HG03432 (cell line): ENCODE data around the gene MINDY4.

Source experiments
- ATAC-seq: cut with Tn5 transposase; IDR thresholded peaks from one replicate; pipeline ENCODE4 v1.9.1; 2021; ENCODE audit warnings: mild to moderate bottlenecking, moderate library complexity; ENCODE audit not compliant: unreplicated experiment

Gene MINDY4

DNA sequence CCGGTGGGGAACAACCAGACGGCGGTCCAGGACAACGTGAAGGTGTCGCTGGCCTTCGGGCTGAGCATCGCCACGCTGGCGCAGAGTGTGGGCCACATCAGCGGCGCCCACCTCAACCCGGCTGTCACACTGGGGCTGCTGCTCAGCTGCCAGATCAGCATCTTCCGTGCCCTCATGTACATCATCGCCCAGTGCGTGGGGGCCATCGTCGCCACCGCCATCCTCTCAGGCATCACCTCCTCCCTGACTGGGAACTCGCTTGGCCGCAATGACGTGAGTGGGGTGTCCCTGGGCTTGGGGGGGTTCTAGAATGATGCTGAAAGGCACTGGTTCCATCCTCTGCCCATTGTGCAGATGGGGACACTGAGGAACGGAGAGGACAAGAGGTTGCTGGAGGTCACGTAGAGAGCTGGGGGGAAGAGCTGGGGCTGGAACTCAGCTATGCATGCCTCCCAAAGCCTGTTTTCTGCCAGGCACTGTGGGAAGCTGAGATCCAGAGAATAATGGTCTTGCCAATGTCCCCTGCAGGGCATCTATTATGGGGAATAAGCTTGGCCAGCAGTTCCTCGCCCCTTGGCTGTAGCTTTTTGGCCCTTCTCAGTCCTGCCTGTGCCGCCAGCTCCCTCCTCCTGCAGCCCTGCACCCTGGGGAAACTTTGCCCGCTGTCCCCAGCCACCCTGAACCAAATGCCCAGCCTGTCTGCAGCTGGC lies 141.0 kb downstream of the MINDY4 start:
- ATAC-seq, result no peak

DNA sequence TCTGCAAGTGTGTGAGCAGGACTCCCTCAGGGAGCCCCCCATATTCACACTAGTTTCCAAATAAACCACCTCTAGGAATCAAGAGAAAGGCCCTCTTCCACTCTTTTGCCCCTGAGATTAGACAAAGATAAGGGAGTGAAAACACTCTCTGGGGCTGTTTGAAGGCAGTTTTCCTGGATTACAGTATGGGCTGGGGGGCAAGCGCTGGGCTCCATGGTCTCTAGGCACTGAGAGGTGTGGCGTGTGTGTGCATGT lies 141.4 kb downstream of the MINDY4 start:
- no peak for ATAC-seq

DNA sequence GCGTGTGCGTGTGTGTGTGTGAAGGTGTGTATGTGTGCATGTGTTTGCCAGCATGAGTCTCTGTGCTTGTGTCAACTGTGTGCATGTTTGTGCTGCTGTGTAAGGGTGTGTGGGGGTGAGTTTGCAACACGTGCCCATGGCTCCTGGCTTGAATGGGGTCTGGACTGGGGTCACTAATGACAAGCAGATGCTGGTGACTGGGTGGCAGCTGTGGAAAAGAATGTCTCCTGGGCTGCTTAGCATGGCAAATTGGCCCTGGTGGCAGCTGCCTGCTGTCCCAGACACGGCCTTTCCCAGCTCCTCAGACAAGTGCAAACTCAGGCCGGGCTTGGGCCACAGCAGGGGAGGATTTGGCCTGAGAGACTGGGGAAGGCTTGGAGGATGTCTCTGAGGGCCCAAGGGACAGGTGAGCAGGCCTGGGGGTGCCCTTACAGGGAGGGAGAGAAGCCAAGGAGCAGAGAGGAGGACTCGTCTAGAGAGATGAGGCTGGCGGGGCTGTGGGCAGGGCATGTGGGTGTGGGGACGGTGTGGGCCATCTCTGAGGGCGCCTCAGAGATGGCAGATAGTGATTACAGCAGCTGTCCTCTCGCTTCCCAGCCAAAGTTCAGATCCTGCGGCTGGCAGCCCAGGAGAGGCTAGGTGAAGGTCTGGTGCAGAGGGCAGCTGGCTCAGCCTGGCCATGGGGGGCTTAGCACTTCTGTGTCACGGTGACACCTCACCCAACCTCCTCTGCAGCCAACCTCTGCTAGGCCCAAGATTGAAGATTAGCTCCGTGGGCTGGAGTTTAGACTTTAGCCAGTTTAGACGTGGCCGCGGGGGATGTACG lies 142.0 kb downstream of the MINDY4 start:
- no peak for ATAC-seq

DNA sequence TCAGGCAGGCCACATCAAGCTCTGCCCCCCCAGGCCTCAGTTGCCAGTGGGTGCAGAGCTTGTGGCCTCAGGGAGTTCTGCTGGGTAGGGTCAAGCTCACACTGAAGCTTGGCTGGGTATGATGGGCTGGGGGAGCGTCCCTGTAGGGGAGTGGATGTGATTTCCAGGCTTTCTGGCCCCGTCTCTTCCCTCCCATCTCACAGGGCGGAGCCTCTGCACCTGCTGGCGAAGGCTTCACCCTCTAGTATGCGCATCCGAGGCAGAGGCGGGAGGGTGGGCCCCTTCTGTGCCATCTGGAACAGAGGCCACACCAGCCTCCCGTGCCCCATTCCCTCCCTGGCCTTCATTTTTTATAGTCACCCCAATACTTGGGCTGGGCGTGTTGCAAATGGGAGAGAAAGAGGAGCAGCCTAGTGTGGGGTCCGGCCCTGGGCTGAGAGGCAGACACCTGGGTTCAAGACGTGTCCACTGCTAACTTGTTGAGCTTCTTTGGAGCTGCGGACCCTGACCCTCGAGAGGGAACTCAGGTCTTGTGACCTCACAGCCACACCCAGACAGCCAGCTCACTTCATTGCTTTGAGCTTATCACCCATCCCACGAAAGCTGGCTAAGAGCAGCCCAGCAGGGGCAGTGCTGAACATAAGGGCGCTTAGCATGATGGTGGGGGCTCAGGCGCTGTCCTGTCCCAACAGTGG lies 142.8 kb downstream of the MINDY4 start:
- no peak for ATAC-seq

DNA sequence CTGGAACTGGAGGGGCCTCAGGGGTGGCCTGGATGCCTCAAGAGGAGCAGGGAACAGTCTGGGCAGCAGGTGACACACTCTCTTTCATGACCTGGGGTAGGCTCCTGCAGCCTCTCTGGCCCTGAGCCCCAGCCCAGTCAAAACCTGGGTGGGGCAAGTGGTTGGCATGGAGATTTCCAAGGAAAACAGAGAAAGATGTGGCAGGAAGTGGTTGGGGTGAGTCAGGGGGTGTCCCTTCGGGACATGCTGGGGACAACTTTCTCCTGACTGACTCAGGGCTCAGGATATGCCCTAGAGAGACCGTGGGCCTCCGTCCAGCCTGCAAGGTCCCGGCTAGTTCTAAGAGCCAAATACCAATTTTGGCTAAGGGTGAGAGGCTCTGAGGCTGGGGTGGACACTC lies 143.4 kb downstream of the MINDY4 start:
- ATAC-seq, result no peak

DNA sequence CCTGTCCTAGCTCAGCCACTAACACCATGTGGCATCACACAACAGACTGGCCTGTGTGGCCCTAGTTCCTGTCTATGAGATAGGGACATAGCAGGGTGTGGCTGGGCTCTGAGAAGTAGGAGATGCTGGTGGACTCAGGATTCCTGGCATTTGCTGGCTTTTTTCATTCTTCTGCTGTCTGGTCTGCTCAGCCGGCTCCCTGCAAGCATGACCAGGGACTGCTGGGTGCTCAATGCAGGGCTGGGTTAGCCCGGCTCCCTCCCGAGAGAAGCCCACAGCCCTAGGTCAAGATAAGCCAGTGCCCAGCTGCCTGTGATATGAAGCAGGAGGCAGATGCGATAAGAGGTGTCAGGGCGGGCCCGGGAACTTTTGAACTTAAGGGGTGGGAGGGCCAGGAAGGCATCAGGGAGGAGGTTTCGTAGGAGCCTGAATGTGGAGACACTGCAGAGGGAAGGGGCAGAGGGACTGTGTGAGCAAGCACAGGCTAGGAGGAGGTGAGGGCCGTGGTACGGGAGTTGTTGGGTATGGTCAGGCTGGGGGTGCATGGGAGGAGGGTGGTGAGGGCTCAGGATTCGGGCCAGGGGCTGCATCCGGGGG lies 143.9 kb downstream of the MINDY4 start:
- ATAC-seq, result no peak

DNA sequence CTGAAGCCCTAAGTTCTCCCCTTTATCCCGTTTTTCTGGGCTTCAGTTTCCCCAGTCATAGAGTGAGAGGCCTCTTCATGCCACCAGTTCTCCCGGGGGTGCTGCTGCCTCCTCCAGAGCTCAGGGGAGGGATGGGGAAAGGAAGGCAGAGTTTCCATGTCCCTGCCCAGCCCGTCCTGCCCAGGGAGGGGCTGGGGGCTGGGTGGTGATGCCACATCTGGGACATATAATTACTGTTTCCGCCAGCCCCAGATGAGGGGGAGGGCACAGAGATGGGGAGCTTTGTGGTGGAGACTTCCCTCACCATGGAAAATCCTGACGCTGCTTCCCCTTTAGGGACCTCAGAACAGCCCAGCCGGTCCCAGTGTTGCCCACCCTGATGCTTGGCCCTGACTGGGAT lies 144.5 kb downstream of the MINDY4 start:
- ATAC-seq, result no peak

DNA sequence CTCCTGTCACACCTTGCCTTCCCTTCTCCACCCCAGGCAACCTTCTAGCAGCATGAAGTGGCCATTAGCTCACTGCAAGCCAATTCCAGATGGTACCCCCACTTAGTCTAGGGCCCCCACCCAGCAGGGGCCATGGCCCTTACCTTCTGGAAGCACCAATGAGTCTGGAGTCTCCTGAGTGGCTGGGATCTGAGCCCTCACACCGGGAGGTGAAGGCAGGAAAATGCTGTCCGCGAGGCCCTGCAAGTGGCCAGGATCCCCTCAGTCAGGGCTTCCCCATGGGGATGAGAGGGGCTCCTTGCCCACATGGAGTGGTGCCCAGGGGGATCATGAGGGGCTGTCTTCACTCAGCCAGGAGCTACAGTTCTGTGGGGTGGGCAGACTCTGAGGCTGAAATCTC lies 145.0 kb downstream of the MINDY4 start:
- no peak for ATAC-seq

DNA sequence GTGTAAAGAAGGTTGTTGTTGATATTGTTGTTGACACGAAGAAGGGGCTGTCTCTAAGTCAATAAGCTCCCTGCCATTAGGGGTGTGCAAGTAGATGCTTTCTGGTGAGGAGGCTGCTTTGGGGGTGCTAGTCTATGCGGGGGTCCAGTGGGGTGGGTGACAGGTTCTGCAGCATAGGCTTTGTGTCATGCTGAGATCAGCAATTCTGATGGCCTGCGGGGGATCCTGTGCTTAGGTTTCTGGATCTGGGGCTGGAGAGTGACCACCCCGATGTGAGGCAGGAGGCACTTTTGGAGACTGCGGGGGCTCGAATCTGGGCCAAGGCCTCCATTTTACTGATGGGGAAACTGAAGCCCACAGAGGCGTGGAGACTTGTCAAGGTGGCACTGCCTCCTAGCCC lies 145.6 kb downstream of the MINDY4 start:
- no peak for ATAC-seq

DNA sequence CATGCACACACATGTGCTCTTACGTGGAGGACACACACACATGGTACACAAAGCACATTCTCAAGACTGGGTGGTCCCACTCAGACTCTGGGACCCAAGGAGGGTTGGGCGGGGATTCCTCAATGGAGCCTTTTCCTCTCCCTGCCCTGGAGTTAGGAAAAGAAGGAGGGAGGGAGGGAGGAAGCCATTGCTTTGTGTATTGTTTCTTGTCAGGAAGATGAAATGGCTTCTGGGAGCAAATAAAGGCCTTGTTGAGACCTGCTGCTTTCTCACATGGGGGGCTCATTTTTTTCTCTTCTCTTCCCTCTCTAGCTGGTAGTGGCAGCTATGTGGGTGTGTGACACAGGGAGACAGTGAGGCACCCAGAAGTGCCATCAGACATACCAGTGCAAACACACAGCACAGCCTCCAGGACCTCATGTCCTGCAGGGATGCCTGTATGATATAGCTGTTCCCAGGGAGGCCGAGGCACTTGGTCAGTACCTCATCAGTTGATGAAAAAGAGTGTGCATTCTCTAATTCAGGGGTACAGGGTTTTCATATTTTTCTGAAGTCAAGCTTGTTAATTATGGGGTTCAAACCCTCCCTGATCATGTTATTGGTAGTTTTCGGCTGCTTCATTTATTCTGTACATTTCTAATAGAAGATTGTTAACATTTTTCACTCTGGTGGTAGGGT lies 146.1 kb downstream of the MINDY4 start:
- ATAC-seq, result no peak

DNA sequence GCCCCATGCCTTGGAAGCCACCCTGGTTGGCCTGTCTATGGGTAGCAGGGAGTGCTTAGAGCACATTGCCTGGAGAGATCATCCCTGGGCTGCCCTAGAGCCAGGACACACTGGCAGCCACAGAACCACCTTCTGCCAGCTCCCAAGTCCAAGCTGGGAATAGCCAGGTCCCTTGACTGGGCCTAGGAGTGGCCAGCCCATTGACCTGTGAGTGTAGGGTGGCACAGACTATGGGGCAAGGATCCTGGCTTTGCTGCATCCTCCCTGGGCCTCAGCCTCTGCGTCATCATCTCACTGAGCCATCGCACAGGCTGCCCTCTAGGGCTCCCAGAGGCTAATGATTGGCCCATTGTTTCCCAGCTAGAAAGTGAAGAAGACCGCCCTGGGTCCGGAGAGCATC lies 147.5 kb downstream of the MINDY4 start:
- no peak for ATAC-seq

DNA sequence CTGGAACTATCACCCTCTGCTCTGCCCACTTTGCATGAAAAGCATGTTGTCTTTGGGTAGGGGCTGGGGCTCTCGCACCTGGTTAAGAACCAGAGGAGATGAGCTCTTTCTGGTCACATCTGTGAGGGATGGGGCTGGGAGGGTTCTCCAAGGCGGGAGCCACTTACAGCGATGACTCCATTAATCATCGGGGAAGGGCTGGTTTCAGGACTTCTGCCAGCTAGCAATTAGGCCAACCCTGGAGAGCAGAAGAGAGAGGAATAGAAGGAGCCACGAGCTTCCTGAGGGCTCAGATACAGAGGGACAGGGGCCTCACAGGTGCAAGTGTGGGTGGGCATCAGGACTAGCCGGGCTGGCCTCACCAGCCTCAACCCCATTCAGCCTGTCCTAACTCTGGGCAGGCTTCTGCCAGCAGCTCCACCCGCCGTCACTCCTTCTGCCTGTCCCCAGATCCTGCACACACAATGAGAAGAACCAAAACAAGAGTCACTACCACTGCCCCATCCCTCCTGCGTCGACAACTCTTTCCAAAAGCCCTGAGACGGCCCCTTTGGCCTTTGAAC lies 148.9 kb downstream of the MINDY4 start:
- ATAC-seq, result no peak

DNA sequence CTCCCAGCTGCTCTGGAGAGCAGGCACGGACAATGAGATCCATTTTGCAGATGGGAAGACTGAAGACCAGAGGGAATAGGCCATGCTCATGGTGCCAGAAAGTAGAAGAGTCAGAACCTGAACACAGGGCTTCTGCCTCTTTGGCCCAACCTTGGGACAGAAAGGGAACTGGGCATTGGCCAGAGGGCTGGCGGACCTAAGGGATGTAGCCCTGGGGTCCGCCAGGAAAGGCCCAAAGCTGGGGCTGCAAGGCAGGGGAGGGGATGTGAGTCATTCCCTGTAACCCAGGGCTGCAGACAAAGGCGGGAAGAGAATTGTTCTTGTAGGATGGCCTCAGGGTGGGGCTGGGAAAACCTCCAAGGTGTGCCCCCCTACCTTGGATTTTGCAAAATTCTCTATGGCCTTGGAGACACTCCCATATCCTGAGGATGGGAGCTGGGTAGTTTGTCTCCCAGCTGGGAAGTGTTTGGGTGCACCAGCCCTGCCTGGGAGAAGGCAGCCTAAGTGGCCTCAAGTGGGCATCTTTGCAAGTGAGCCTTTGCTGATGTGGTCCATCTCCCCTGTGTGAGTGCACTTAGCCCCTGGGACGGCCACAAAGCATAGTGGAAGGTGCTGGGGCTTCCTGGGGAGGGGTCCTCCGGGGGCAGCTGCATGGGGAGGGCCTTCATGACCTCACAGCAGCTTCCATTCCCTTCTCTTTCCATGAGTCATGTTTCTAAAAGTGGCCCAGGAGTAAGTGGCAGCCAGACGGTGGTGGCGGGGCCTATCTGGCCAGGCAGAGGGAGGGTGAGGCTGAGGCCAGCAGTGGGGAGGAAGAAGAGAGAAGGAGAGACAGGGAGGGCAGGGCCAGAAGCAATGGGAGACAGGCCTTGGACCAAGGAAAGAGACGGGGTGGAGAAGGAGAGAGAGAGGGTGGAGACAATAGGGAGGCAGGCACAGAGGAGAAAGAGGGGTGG lies 149.6 kb downstream of the MINDY4 start:
- no peak for ATAC-seq

DNA sequence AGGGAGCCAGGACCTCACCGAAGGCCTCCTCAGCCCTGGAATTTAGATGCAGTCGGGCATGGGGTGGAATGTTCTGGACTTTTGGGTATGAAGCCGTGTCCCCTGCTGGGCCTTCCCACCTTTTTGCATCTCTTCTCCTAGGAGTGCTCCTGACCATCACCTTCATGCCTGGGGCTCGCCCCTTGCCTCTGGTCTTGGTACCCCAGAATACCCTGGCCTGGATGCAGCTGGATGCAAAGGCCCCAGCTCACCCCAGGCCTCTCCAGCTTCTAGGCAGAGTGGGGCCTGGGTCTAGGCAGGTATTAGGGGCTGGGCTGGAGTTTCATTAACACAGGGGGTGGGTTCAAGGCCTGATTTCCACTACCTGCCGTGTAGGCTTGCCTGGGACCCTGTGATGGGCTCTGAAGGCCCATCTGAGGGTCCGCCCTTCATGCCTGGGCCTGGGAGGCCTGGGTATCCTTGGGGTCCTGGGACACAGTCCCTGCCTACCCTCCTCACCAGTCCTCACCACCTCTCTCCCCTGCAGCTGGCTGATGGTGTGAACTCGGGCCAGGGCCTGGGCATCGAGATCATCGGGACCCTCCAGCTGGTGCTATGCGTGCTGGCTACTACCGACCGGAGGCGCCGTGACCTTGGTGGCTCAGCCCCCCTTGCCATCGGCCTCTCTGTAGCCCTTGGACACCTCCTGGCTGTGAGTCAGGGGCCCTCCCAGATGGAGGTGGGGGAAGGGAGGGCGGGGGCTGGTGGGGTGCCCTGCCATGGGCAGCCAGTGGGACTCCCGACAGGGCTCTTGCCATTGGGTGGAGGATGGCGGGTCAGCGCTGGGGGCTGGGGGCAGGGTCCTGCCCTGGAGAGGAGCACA lies 150.6 kb downstream of the MINDY4 start:
- no peak for ATAC-seq

DNA sequence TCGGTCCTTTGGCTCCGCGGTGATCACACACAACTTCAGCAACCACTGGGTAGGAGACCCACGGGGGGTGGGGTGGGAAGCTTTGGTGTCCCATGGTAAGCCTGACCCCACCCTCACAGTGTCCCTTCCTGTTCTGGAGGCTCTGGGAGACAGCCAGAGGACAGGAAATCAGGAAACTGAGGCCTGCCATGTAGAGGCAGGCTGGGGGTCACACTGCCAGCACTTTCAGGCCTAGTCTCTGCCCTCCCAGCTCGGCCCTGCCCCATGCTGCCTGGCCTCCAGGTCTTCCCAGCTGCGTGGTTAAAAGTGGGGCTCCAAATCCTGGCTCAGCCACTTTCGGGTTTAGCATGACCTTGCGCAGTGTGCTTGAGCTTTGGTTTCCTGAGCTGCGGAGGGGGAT lies 151.4 kb downstream of the MINDY4 start:
- ATAC-seq, result no peak

DNA sequence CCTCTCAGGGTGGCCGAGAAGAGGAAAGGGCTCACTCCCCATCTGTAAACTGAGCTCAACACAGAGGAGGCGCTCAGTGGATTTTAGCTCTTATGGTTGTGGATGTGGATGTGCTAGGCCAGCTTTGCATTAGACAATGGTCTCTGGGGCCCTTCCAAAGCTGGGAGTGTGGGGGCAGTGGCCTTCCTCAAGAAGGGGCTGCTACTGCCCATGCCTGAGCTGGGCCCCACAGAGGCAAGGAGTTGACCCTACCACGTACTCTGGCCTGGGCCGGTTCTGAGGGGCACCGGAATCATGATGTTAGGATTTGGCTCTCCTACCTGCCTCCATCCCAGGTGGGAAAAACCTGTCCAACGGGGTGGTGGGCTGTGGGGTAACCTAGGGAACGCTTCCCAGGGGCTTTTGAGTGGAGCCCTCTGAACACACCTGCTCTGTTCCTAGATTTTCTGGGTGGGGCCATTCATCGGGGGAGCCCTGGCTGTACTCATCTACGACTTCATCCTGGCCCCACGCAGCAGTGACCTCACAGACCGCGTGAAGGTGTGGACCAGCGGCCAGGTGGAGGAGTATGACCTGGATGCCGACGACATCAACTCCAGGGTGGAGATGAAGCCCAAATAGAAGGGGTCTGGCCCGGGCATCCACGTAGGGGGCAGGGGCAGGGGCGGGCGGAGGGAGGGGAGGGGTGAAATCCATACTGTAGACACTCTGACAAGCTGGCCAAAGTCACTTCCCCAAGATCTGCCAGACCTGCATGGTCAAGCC lies 152.0 kb downstream of the MINDY4 start:
- no peak for ATAC-seq

DNA sequence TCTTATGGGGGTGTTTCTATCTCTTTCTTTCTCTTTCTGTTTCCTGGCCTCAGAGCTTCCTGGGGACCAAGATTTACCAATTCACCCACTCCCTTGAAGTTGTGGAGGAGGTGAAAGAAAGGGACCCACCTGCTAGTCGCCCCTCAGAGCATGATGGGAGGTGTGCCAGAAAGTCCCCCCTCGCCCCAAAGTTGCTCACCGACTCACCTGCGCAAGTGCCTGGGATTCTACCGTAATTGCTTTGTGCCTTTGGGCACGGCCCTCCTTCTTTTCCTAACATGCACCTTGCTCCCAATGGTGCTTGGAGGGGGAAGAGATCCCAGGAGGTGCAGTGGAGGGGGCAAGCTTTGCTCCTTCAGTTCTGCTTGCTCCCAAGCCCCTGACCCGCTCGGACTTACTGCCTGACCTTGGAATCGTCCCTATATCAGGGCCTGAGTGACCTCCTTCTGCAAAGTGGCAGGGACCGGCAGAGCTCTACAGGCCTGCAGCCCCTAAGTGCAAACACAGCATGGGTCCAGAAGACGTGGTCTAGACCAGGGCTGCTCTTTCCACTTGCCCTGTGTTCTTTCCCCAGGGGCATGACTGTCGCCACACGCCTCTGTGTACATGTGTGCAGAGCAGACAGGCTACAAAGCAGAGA lies 152.7 kb downstream of the MINDY4 start:
- no peak for ATAC-seq

DNA sequence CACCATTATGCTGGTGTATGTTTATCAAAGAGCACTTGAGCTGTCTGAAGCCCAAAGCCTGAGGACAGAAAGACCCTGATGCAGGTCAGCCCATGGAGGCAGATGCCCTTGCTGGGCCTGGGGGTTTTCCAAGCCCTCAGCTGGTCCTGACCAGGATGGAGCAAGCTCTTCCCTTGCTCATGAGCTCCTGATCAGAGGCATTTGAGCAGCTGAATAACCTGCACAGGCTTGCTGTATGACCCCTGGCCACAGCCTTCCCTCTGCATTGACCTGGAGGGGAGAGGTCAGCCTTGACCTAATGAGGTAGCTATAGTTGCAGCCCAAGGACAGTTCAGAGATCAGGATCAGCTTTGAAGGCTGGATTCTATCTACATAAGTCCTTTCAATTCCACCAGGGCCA lies 153.4 kb downstream of the MINDY4 start:
- no peak for ATAC-seq
